H1 (cell line): ENCODE measurements around the gene NUDT11. TPM values are rescaled to one million over a fixed set of nuclear protein-coding genes. Genes with fewer than 3 reads are reported as not detected.

Experiments used
- ATF3 ChIP-seq: IDR thresholded peaks from 2 replicates; pipeline ENCODE4 v1.6.1; 2011; ENCODE audit warnings: low read depth, mild to moderate bottlenecking, low read length; ENCODE audit not compliant: insufficient read depth
- BCL11A ChIP-seq, 2 experiments: IDR thresholded peaks; one replicate each; pipeline ENCODE4 v1.6.1; 2011; ENCODE audit warnings: low read depth in 2 of 2, low read length in 2 of 2, mild to moderate bottlenecking in 2 of 2
- BRCA1 ChIP-seq: IDR thresholded peaks from 2 replicates; pipeline ENCODE4 v1.6.1; 2012; ENCODE audit warnings: low read depth, low read length, improper control_type of control experiment
- CHD2 ChIP-seq: IDR thresholded peaks from 2 replicates; pipeline ENCODE4 v1.6.1; 2012; ENCODE audit warnings: low read length, improper control_type of control experiment
- CTCF ChIP-seq, 3 experiments: IDR thresholded peaks; 1 replicate in 2 of 3; 2 replicates in 1 of 3; pipeline versions ENCODE4 v1.5.1 to v1.6.1; 2011; ENCODE audit warnings: low read length in 3 of 3, mild to moderate bottlenecking in 3 of 3, inconsistent platforms in 2 of 3, low read depth in 1 of 3, moderate library complexity in 1 of 3; ENCODE audit not compliant: insufficient read depth in 1 of 3; ENCODE audit errors: control extremely low read depth in 1 of 3
- E2F6 ChIP-seq: IDR thresholded peaks from 2 replicates; pipeline ENCODE4 v1.6.1; 2012; ENCODE audit warnings: inconsistent platforms
- EGR1 ChIP-seq: IDR thresholded peaks from 2 replicates; pipeline ENCODE4 v1.6.1; 2011; ENCODE audit warnings: low read depth, low read length, borderline replicate concordance
- HDAC2 ChIP-seq, 2 experiments: fragments of 300-600 bp in 1 of 2; sonication (generic) in 1 of 2; IDR thresholded peaks; 2 replicates each; pipeline ENCODE4 v1.6.1; 2011 to 2012; ENCODE audit warnings: low read depth in 2 of 2, low read length in 2 of 2, mild to moderate bottlenecking in 2 of 2, moderate library complexity in 2 of 2, borderline replicate concordance in 1 of 2, inconsistent platforms in 1 of 2
- KDM4A ChIP-seq: IDR thresholded peaks from one replicate; pipeline ENCODE4 v1.7.1; 2012; ENCODE audit warnings: low read depth, mild to moderate bottlenecking, moderate library complexity, low read length, inconsistent platforms; ENCODE audit not compliant: severe bottlenecking
- MAX ChIP-seq: IDR thresholded peaks from 2 replicates; pipeline ENCODE4 v1.6.1; 2012; ENCODE audit warnings: inconsistent platforms
- NRF1 ChIP-seq: IDR thresholded peaks from 2 replicates; pipeline ENCODE4 v1.6.1; 2011; ENCODE audit warnings: mild to moderate bottlenecking, low read depth, low read length, improper control_type of control experiment
- POLR2A ChIP-seq, 2 experiments: IDR thresholded peaks; 1 replicate in 1 of 2; 2 replicates in 1 of 2; pipeline ENCODE4 v1.6.1; 2011; ENCODE audit warnings: low read depth in 2 of 2, low read length in 2 of 2, mild to moderate bottlenecking in 2 of 2; ENCODE audit errors: control extremely low read depth in 1 of 2
- RAD21 ChIP-seq, 2 experiments: IDR thresholded peaks in 1 of 2; conservative IDR thresholded peaks in 1 of 2; 2 replicates each; pipeline ENCODE4 v1.6.1; 2011; ENCODE audit warnings: low read depth in 2 of 2, low read length in 2 of 2, improper control_type of control experiment in 1 of 2, inconsistent platforms in 1 of 2, mild to moderate bottlenecking in 1 of 2, moderate library complexity in 1 of 2
- RXRA ChIP-seq: IDR thresholded peaks from 2 replicates; pipeline ENCODE4 v1.6.1; 2011; ENCODE audit warnings: low read depth, mild to moderate bottlenecking, low read length, moderate library complexity; ENCODE audit not compliant: insufficient read depth
- SP2 ChIP-seq: IDR thresholded peaks from 2 replicates; pipeline ENCODE4 v1.6.1; 2012; ENCODE audit warnings: mild to moderate bottlenecking, low read length, inconsistent platforms
- SP4 ChIP-seq: IDR thresholded peaks from 2 replicates; pipeline ENCODE4 v1.6.1; 2012; ENCODE audit warnings: low read length, inconsistent platforms
- SUZ12 ChIP-seq: fragments of 200-600 bp; sonication (generic); IDR thresholded peaks from 2 replicates; pipeline ENCODE4 v1.6.1; 2012; ENCODE audit warnings: mild to moderate bottlenecking, inconsistent platforms, low read length, moderate library complexity, mixed read lengths
- TAF7 ChIP-seq: optimal IDR thresholded peaks from 2 replicates; pipeline ENCODE3; 2011; ENCODE audit warnings: low read depth, mild to moderate bottlenecking, inconsistent platforms, low read length, moderate library complexity, borderline replicate concordance
- TEAD4 ChIP-seq: IDR thresholded peaks from 2 replicates; pipeline ENCODE4 v1.6.1; 2012; ENCODE audit warnings: low read depth, low read length, inconsistent platforms, mixed read lengths
- ZNF274 ChIP-seq: IDR thresholded peaks from 2 replicates; pipeline ENCODE4 v1.7.0; 2012; ENCODE audit warnings: low read length, borderline replicate concordance; ENCODE audit errors: extremely low read depth
- polyA plus RNA-seq, 7 experiments: library from polyadenylated mRNA; depleted of rRNA in 3 of 7; stranded (reverse) in 5 of 7; unstranded in 2 of 7; fragments of >200 nt in 5 of 7; fragments of 200-250 nt in 2 of 7; gene quantifications; 1 replicate in 5 of 7; 2 replicates in 1 of 7; 4 replicates in 1 of 7; pipeline versions ENCODE4 v1.2.1 to v1.2.3, GENCODE V29; 2011 to 2013; ENCODE audit warnings: missing spikeins in 2 of 7, mixed read lengths in 2 of 7
- total RNA-seq: library from RNA; stranded (reverse); fragmentation: NEBNext Ultra II Directional; extraction: Animal tissue kit (Norgen Biotek cat#: 25700); gene quantifications from 2 replicates; pipeline ENCODE4 v1.2.1, GENCODE V29; 2021

NUDT11 gene
- total and polyA plus RNA-seq, 2 of the 8 experiments (the other 6 are each of a cell fraction or from before 2014, with no cell fraction given), result 31.3 to 37.6 TPM

GRCh38 chrX:51459125-51459524 lies 37.3 kb downstream of the NUDT11 start (continued):
- TF ChIP-seq ATF3 (no peak), CTCF (IDR thresholded peaks at IDR 0.05; ENCODE audit: control extremely low read depth in 1 of 3, insufficient read depth in 1 of 3, low read depth in 1 of 3, low read length in 3 of 3) (peak in 2 of 3 experiments; percentile 9 to 56; a peak in 1 of 4 replicates), TAF7 (no peak), SUZ12 (no peak), NRF1 (no peak), TEAD4 (no peak), ZNF274 (no peak), POLR2A (IDR thresholded peaks at IDR 0.05; ENCODE audit: control extremely low read depth in 1 of 2, low read depth in 2 of 2, low read length in 2 of 2) (no peak), RAD21 (IDR thresholded peaks at IDR 0.05 in 1 of 2, conservative IDR thresholded peaks at IDR 0.05 in 1 of 2; ENCODE audit: low read depth in 2 of 2, low read length in 2 of 2) (peak; percentile 35 to 51), MAX (no peak), RXRA (no peak), SP2 (no peak), CHD2 (no peak), SP4 (no peak), KDM4A (no peak), EGR1 (no peak), E2F6 (no peak), BCL11A (IDR thresholded peaks at IDR 0.05; ENCODE audit: low read depth in 2 of 2, low read length in 2 of 2) (no peak), BRCA1 (no peak), HDAC2 (IDR thresholded peaks at IDR 0.05; ENCODE audit: borderline replicate concordance in 1 of 2, low read depth in 2 of 2, low read length in 2 of 2) (peak in 1 of 2 experiments; percentile 88; a peak in 1 of 4 replicates)
- TF ChIP-seq, all 59 proteins: peak for 4
